ENCODE measurements around the gene XRRA1. TPM values are rescaled to one million over a fixed set of nuclear protein-coding genes. Genes with fewer than 3 reads are reported as not detected.
"Not testable (repeated sequence)": the region's sequence is repeated elsewhere in the genome, so short reads cannot be mapped to it uniquely, and the experiment has no call there.

XRRA1 gene, protein sequence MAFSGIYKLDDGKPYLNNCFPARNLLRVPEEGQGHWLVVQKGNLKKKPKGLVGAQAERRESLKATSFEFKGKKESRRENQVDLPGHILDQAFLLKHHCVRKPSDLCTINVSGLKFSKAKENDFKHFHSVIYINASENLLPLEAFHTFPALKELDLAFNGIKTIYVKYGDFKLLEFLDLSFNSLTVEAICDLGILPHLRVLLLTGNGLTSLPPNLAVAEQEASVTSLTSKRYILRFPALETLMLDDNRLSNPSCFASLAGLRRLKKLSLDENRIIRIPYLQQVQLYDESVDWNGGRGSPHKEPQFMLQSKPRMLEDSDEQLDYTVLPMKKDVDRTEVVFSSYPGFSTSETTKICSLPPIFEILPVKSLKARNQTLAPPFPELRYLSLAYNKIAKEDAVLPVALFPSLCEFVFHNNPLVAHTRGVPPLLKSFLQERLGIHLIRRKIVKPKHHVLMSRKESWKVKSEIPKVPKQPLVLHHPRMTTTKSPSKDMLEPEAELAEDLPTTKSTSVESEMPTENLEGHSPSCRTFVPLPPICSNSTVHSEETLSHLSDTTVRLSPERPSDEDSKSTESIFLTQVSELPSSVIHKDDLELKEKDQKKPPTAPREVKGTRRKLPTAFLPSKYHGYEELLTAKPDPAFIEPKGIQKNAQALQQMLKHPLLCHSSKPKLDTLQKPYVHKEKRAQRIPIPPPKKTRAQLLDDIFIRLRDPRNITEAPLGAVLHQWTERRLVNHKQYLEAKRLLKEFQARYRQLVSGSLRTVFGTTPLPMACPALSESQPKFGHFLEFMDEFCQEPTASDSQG
- 10 to 100 TPM in 3 of 6 donors, 1 to 10 TPM in 3; 7.5 to 22.5 (median 9.9) TPM for total RNA-seq
- polyA plus RNA-seq: 1 to 10 TPM; 2.4 to 6.1 TPM

- WGBS, 2 donors: 0% methylated on average over 65 to 67 of the region's 67 CpGs
- peaks cover 5 to 24% (median 17%) of the 10 kb centered on the region in 3 donors for H3K4me1 ChIP-seq
- TF ChIP-seq CTCF (IDR thresholded peaks at IDR 0.05): no peak
These were observed at the start of gene XRRA1, which contains the start of gene SPCS2 for GRCh38 chr11:74948898-74949752. TSS of gene XRRA1 (minus strand) at chr11:74949091. CDS start at chr11:74940878, 8,213 bp downstream. TSS of gene SPCS2 (plus strand) at chr11:74949266. CDS start at chr11:74949286, 20 bp downstream.

GRCh38 chr11:74992852-74993251 lies 44.0 kb upstream of the XRRA1 start:
- Histone ChIP-seq H3K27ac (no peak overlapping the region), H3K4me1 (peaks cover 0 to 8% (median 5%) of the 10 kb centered on the region in 3 donors), H3K36me3 (peaks cover 0 to 11% (median 0%) of the 10 kb centered on the region in 3 donors), H3K27me3 (no peaks in the 10 kb centered on the region), H3K9me3 (no peaks in the 10 kb centered on the region), H3K4me3 (no peak overlapping the region)
- no peak for TF ChIP-seq CTCF (IDR thresholded peaks at IDR 0.05)
- intact Hi-C loops (cut with DNase I): no loop called here
- 94 to 96% methylated on average over 5 of the region's 5 CpGs for WGBS, 2 donors
- FAIRE-seq (no peak), DNase-seq (no peak), ATAC-seq (no peak)

More at GRCh38 chr11:74948898-74949752, at the start of gene XRRA1, which contains the start of gene SPCS2:
- no peaks in the 10 kb centered on the region for H3K9me3 ChIP-seq
- FAIRE-seq (peak; percentile 64), ATAC-seq (peak; percentile 98 to 99 (median 99)), DNase-seq (peak; percentile 98 to 99 (median 98))
- peak within 1 kb of the TSS; percentile 57 to 78 (median 76) for H3K27ac ChIP-seq
- no peaks in the 10 kb centered on the region for H3K27me3 ChIP-seq
- intact Hi-C loops (cut with DNase I): no loop called here
- peak within 1 kb of the TSS; percentile 72 to 85 (median 81) for H3K4me3 ChIP-seq
- H3K36me3 ChIP-seq: no peaks in the 10 kb centered on the region

DNA sequence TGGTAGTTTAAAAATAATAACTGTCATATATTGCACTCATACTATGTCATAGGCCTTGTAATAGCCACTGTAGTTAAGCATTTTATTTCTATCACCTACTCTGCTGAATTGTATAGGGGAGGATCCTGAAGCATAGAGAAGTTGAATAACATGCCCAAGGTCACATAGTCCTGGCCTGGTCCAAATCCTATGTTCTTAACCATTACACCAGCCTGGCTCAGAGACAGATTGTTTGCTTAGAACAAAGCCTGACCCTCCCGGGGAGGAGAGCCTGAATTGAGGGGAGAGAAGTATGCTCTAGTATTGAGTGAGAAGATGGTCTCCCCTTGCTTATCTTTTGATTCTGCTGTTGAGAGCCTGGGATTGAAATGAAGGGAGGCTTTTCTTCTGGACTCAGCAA lies 42.0 kb upstream of the XRRA1 start:
- Histone ChIP-seq H3K27ac (no peak overlapping the region), H3K27me3 (no peaks in the 10 kb centered on the region), H3K4me3 (no peak overlapping the region), H3K36me3 (peaks cover 0 to 11% (median 0%) of the 10 kb centered on the region in 3 donors), H3K4me1 (peaks cover 0 to 8% (median 5%) of the 10 kb centered on the region in 3 donors), H3K9me3 (no peaks in the 10 kb centered on the region)
- FAIRE-seq (no peak), DNase-seq (no peak), ATAC-seq (no peak)
- no peak for TF ChIP-seq CTCF (IDR thresholded peaks at IDR 0.05)
- intact Hi-C loops (cut with DNase I): no loop called here
- 8 to 14% methylated on average over 1 of the region's 1 CpG for WGBS, 2 donors

GRCh38 chr11:74990150-74990549 lies 41.3 kb upstream of the XRRA1 start:
- H3K27ac ChIP-seq; H3K4me3 ChIP-seq; ATAC-seq; FAIRE-seq; H3K36me3 ChIP-seq; DNase-seq; H3K9me3 ChIP-seq; intact Hi-C loops (cut with DNase I); H3K27me3 ChIP-seq; H3K4me1 ChIP-seq: not testable (repeated sequence)
- 88 to 89% methylated on average over 4 of the region's 4 CpGs for WGBS, 2 donors
